ENCODE data around the gene SBSN. TPM values are rescaled to one million over a fixed set of nuclear protein-coding genes. Genes with fewer than 3 reads are reported as not detected.

SBSN gene
- total and polyA plus RNA-seq, 10 of the 15 experiments (the other 5 are each of a cell fraction or from before 2014, with no cell fraction given), result 0.09 TPM; not detected in 9

DNA sequence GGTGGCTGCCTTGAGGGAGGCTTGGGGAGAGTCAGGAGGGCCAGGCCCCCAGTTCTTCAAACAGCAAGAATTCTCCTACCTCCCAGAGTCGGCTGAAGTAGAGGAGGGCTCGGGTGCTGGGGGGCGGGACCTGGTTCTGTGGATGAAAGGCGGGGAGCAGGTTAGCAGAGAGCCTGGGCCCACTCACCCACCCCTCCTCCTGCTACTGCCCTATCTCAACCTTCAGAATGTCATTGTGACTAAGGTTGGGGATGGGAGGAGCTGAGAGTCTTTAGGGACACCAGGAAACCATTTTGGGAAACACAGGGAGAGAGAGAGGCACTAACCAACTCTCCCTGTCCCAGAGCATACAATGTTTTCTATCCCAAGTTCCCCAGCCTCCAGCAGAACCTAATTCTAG, 25.4 kb downstream of the SBSN start:
- Histone ChIP-seq H4K20me1 (ENCODE audit: control insufficient read depth, insufficient read depth) (no peaks in the 10 kb centered on the region), H3K9ac (ENCODE audit: control insufficient read depth, insufficient read depth, low read length) (no peak overlapping the region), H3K27ac (ENCODE audit: control insufficient read depth, insufficient read depth) (no peak overlapping the region), H3K4me1 (ENCODE audit: control insufficient read depth, insufficient read depth, low read length) (peaks cover 10% of the 10 kb centered on the region), H3K4me2 (ENCODE audit: control insufficient read depth, insufficient read depth) (no peak overlapping the region), H2AFZ (ENCODE audit: control insufficient read depth, low read depth, low read length) (no peak overlapping the region), H3K79me2 (ENCODE audit: control insufficient read depth, insufficient read depth, low read length) (no peaks in the 10 kb centered on the region), H3K36me3 (ENCODE audit: control insufficient read depth in 2 of 2, insufficient read depth in 2 of 2, low read length in 1 of 2) (no peaks in the 10 kb centered on the region), H3K9me3 (replicated peaks; ENCODE audit: control insufficient read depth, insufficient read depth, low read length) (no peaks in the 10 kb centered on the region), H3K27me3 (replicated peaks in 1 of 2; ENCODE audit: control insufficient read depth in 2 of 2, insufficient read depth in 2 of 2, low read length in 1 of 2) (no peaks in the 10 kb centered on the region), H3K4me3 (no peak overlapping the region)
- ATAC-seq, result no peak
- BruUV-seq (replicated peaks), result no TSS peak
- POLR2A ChIA-PET, result interaction anchor here (0.7 kb wide), 1 partner anchor 15 kb away, joined by 5 read pairs; no protein-coding TSS in a partner anchor
- no peak for FAIRE-seq
- TF ChIP-seq MLLT1 (IDR thresholded peaks at IDR 0.05), result no peak
- no peak for DNase-seq (ENCODE audit: low read depth, low spot score)
- CTCF ChIA-PET, result interaction anchor here (1.1 kb wide), 1 partner anchor 150 kb away, joined by 3 read pairs; no protein-coding TSS in a partner anchor
- in situ Hi-C loops (cut with MboI), result no loop called here
- WGBS (ENCODE audit: insufficient coverage, insufficient replicate concordance, low lambda C conversion rate, missing lambda C conversion rate), result 35% methylated on average over 4 of the region's 4 CpGs
- SMC1A ChIA-PET (ENCODE audit: uncharacterized antibody, unreplicated experiment), result interaction anchor here (1.4 kb wide), 1 partner anchor 149 kb away, joined by 3 read pairs; no protein-coding TSS in a partner anchor
- intact Hi-C loops (cut with micrococcal nuclease; ENCODE audit: unreplicated experiment), result no loop called here
- RAD21 ChIA-PET (ENCODE audit: unreplicated experiment), result no interaction called here

- DNase-seq (ENCODE audit: low read depth, low spot score) (no peak), FAIRE-seq (no peak), ATAC-seq (no peak; the same call in 2 of the 3 replicates)
- Histone ChIP-seq H3K79me2 (ENCODE audit: control insufficient read depth, insufficient read depth, low read length) (no peaks in the 10 kb centered on the region), H4K20me1 (ENCODE audit: control insufficient read depth, insufficient read depth) (no peaks in the 10 kb centered on the region), H3K4me3 (no peak overlapping the region), H3K27me3 (replicated peaks in 1 of 2; ENCODE audit: control insufficient read depth in 2 of 2, insufficient read depth in 2 of 2, low read length in 1 of 2) (no peaks in the 10 kb centered on the region), H3K4me1 (ENCODE audit: control insufficient read depth, insufficient read depth, low read length) (peaks cover 5% of the 10 kb centered on the region; the same call in 1 of the 2 replicates), H3K27ac (ENCODE audit: control insufficient read depth, insufficient read depth) (no peak overlapping the region), H3K4me2 (ENCODE audit: control insufficient read depth, insufficient read depth) (no peak overlapping the region), H3K9me3 (replicated peaks; ENCODE audit: control insufficient read depth, insufficient read depth, low read length) (no peaks in the 10 kb centered on the region), H3K36me3 (ENCODE audit: control insufficient read depth in 2 of 2, insufficient read depth in 2 of 2, low read length in 1 of 2) (no peaks in the 10 kb centered on the region), H2AFZ (ENCODE audit: control insufficient read depth, low read depth, low read length) (no peak overlapping the region), H3K9ac (ENCODE audit: control insufficient read depth, insufficient read depth, low read length) (no peak overlapping the region)
- ChIA-PET RAD21 (ENCODE audit: unreplicated experiment) (interaction anchor here (0.6 kb wide), 1 partner anchor 148 kb away, joined by 3 read pairs; no protein-coding TSS in a partner anchor), POLR2A (no interaction called here), SMC1A (ENCODE audit: uncharacterized antibody, unreplicated experiment) (interaction anchor here (1.4 kb wide), 1 partner anchor 148 kb away, joined by 3 read pairs; no protein-coding TSS in a partner anchor), CTCF (interaction anchor here (1.0 to 1.5 kb wide), 2 partner anchors 15 to 149 kb away, joined by 3 to 4 read pairs; no protein-coding TSS in a partner anchor)
- in situ Hi-C loops (cut with MboI) (no loop called here), intact Hi-C loops (cut with micrococcal nuclease; ENCODE audit: unreplicated experiment) (no loop called here)
- no peak for TF ChIP-seq ZNF274 (IDR thresholded peaks at IDR 0.05; ENCODE audit: insufficient read depth, insufficient read length)
- no peak for TF ChIP-seq MYB (IDR thresholded peaks at IDR 0.05; ENCODE audit: borderline replicate concordance, low read depth, low read length)
- no peak for TF ChIP-seq SMARCA5 (IDR thresholded peaks at IDR 0.05)
- TF ChIP-seq TCF3 (IDR thresholded peaks at IDR 0.05; ENCODE audit: borderline replicate concordance, insufficient read depth, low read depth, low read length), result no peak
- TF ChIP-seq YY1 (IDR thresholded peaks at IDR 0.05; ENCODE audit: low read depth, low read length), result no peak
- TF ChIP-seq CHD1 (IDR thresholded peaks at IDR 0.05; ENCODE audit: low read depth, low read length), result no peak
- no peak for TF ChIP-seq JUND (IDR thresholded peaks at IDR 0.05; ENCODE audit: low read depth, low read length)
- TF ChIP-seq NR2F1 (conservative IDR thresholded peaks at IDR 0.05), result no peak
- TF ChIP-seq, protein P1, sequence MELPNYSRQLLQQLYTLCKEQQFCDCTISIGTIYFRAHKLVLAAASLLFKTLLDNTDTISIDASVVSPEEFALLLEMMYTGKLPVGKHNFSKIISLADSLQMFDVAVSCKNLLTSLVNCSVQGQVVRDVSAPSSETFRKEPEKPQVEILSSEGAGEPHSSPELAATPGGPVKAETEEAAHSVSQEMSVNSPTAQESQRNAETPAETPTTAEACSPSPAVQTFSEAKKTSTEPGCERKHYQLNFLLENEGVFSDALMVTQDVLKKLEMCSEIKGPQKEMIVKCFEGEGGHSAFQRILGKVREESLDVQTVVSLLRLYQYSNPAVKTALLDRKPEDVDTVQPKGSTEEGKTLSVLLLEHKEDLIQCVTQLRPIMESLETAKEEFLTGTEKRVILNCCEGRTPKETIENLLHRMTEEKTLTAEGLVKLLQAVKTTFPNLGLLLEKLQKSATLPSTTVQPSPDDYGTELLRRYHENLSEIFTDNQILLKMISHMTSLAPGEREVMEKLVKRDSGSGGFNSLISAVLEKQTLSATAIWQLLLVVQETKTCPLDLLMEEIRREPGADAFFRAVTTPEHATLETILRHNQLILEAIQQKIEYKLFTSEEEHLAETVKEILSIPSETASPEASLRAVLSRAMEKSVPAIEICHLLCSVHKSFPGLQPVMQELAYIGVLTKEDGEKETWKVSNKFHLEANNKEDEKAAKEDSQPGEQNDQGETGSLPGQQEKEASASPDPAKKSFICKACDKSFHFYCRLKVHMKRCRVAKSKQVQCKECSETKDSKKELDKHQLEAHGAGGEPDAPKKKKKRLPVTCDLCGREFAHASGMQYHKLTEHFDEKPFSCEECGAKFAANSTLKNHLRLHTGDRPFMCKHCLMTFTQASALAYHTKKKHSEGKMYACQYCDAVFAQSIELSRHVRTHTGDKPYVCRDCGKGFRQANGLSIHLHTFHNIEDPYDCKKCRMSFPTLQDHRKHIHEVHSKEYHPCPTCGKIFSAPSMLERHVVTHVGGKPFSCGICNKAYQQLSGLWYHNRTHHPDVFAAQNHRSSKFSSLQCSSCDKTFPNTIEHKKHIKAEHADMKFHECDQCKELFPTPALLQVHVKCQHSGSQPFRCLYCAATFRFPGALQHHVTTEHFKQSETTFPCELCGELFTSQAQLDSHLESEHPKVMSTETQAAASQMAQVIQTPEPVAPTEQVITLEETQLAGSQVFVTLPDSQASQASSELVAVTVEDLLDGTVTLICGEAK (IDR thresholded peaks at IDR 0.05; ENCODE audit: borderline replicate concordance), result no peak
- 22% methylated on average over 15 of the region's 15 CpGs for WGBS (ENCODE audit: insufficient coverage, insufficient replicate concordance, low lambda C conversion rate, missing lambda C conversion rate)
- BruUV-seq (replicated peaks), result no TSS peak
Measured at GRCh38 chr19:35501684-35502083, 26.4 kb downstream of the SBSN start.

Measured in GM12878 (cell line).